GM11168 (cell line): Measurements from ENCODE around the gene C5orf34.
"Not testable (repeated sequence)": the region's sequence is repeated elsewhere in the genome, so short reads cannot be mapped to it uniquely, and the experiment has no call there.

Source experiments
- in situ Hi-C: fragments of 300-500 bp; cut with MboI; formaldehyde crosslinking; loops from one replicate; pipeline ENCODE4 v1.12.0; 2022; ENCODE audit warnings: low sequenced_read_pairs; ENCODE audit not compliant: unreplicated experiment

Gene C5orf34

DNA sequence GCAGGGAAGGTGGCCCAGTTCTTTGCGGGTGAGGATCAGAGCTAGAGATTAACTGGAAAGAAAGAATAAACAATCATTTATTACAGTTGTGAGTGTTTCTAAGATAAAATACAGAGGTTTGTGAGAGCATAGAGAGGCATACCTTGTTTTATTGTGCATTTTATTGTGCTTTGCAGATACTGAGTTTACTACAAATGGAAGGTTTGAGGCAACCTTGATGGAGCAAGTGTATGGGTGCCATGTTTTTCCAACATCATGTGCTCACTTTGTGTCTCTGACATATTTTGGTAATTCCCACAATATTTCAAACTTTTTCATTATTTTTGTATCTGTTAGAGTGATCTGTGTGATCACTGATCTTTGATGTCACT is 715 bp upstream of the C5orf34 start:
- in situ Hi-C loops = no loop called here

- in situ Hi-C loops = no loop called here
Measured at GRCh38 chr5:43514471-43514815, 505 bp downstream of the C5orf34 start.

DNA sequence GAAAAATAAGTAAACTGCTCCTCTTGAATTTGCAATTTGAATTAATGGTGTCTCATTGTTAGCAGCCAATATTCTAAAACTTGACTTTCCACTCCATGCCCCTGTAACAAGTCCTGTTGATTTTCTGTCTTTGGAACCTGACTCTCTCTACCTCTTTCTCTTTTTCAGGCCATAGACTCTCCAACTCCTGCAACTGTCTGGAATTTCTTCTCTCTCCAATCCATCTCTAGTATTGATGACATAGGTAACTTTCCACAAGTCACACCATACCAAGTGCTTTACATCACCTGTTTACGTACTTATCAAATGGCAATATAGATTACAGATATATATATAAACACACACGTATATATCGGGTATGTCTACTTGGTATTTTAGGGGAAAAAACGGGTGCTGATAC is 923 bp downstream of the C5orf34 start:
- in situ Hi-C loops = no loop called here

DNA sequence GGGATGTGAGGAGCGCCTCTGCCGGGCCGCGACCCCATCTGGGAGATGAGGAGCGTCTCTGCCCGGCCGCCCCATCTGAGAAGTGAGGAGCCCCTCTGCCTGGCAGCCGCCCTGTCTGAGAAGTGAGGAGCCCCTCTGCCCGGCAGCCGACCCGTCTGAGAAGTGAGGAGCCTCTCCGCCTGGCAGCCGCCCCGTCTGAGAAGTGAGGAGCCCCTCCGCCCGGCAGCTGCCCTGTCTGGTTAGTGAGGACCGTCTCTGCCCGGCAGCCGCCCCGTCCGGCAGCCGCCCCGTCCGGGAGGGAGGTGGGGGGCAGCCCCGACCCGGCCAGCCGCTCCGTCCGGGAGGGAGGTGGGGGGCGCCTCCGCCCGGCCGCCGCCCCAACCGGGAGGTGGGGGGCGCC is 3.9 kb downstream of the C5orf34 start:
- in situ Hi-C loops = not testable (repeated sequence)

GRCh38 chr5:43498581-43498980 is 16.4 kb downstream of the C5orf34 start:
- in situ Hi-C loops = no loop called here

DNA sequence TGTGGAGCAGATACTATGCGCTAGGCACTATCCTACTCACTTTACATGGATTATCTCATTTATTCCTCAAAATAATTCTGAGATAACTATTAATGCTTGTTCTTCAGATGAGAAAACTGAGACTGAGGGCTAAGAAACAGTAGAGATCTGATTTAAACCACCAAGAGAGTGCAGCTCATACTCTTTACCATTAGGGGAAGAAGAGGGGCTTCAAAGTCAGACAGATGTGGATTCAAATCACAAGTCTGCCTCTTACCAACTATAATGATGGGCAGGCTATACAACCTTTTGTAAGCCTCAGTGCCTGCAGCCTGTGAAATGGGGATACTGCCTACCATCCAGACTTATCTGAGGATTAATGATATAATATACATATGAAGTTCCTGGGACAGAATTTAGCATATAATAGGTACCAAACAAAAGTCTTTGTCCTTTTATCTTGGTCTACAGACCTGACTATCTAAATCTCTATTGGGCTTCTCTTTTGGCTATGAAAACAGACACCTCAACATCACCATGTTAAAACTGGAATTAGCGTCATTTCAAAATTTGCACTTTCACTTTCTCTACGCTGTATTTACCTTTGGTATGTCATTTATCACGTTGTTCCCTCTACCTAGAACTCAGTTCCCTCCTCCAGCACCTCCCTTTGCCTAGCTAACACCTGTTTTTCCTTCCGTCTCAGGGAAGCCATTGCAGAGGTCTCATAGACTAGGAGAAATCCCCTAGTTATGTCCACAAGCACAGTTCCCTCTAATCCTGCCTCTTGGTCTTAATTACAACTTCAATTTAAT is 17.4 kb downstream of the C5orf34 start:
- in situ Hi-C loops = no loop called here

GRCh38 chr5:43491326-43491725 is 23.6 kb downstream of the C5orf34 start:
- in situ Hi-C loops = no loop called here

- in situ Hi-C loops = no loop called here
Measured at GRCh38 chr5:43486353-43486752, 28.6 kb downstream of the C5orf34 start.

- in situ Hi-C loops = no loop called here
Measured at GRCh38 chr5:43485406-43485805, 29.5 kb downstream of the C5orf34 start.

- in situ Hi-C loops = no loop called here
Measured at GRCh38 chr5:43484106-43484849, 30.7 kb downstream of the C5orf34 start.

DNA sequence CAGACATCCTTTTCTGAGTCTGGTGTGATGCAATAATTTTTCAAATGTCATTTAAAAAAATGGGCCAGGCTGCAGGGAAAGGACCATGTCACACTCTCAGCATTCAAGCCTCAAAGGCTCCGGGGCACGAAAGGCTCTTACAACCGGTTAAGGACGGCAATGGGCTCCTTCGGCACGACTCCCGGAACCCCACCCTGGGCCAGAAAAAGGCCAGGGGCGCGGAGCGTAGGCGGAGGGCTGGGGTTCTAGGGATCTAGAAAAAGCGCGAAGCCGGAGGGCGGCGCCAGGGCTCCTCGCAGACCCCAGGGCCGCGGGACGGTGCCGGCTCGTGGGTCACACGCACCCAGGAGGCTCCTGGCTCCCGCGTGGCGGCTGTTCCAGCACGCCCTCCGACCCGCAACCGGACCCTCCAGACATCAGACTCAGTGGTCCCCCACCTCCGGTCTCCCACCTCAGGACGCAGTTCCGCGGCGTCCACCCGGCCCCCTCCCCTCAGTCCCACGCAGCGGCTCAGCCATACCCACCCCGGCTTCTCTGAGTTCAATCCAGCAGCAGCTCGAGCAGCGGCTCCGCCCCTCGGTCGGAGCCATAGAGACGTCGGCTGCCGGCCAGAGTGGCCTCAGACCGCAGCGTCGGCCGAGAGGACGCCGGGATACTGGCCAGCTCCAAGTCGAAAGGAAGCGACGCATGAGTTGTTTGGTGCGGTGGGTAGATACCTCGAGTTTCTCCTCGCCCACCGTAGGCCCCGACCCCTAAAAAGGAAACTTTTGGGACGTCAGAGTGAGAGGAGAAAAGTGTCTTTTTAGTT is 31.4 kb downstream of the C5orf34 start, which contains the start of gene TMEM267:
TMEM267 (minus strand) TSS at position 568 of the 808 bp plus-strand sequence. CDS start 29,896 bp downstream, outside the sequence.
- in situ Hi-C loops = no loop called here

DNA sequence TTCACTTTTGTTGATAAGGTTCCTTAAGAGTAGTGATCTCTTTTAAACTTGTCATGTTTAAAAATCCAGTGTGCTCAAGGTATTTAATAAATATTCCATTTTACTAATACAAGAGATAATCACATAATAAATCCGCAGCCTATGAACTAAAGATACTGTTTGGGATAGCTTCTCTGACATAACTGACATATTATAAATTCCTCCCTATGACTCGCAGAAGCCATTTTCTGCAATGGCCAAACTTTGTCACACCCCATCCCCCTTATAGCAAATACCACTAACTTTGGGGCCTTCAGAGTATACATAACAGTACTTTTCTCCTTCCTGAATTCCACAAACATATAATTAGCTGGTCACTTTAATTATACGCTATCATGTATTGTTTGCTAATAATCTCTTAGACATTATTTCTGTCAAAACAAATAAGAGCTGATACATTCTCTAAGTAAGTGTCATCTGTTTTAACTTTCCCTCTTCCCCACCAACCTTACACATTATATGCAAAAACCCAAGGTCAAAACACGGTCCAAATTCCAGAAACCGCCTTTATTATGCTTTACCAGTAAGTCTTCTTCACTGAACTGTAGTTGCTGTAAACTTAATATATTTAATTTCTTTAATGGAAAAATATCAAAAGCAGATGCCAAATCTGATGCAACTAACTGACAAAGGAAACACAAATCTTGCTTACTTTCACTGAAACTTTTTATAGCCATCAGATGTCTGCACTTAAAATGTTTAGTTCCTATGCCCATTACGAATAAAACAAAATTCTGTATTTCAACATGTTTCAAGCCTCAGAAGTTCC is 32.3 kb downstream of the C5orf34 start:
- in situ Hi-C loops = no loop called here

DNA sequence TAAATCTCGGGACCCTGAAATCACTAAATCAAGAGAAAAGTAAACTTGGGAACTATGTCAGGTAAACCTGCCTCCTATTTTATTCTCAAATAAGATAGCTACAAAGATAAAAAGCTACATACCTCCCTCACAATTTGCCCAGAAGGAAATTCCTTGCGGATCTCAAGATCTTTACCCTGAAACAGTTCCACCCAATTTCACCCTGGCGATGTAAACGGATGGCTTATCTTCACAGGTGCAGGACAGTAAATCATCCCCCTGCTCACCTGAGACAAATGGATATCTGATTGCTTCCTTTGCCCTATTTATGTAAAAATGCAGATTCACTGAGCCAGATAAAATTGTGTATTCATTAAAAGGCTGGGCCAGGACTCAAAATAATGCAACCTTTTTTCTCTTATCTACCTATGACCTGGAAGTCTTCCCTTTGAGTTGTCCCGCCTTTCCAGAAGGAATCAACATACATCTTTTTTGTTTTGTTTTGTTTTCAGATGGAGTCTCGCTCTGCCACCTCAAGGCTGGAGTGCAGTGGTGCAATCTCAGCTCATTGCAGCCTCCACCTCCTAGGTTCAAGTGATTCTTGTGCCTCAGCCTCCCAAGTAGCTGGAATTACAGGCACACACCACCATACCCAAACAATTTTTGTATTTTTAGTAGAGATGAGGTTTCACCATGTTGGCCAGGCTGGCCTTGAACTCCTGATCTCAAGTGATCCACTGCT is 45.1 kb downstream of the C5orf34 start:
- in situ Hi-C loops = no loop called here

DNA sequence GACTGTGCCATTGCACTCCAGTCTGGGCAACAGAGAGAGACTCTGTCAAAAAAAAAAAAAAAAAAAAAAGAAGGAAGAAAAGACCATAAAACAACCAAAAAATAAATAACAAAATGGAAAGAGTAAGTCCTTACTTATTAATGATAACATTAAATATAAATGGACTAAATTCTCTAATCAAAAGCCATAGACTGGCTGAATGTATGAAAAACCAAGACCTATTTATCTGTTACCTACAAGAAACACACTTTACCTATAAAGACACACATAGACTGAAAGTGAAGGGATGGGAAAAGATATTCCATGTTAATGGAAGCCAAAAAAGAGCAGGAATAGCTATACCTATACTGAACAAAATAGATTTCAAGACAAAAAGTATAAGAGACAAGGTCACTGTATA is 47.8 kb downstream of the C5orf34 start:
- in situ Hi-C loops = no loop called here

DNA sequence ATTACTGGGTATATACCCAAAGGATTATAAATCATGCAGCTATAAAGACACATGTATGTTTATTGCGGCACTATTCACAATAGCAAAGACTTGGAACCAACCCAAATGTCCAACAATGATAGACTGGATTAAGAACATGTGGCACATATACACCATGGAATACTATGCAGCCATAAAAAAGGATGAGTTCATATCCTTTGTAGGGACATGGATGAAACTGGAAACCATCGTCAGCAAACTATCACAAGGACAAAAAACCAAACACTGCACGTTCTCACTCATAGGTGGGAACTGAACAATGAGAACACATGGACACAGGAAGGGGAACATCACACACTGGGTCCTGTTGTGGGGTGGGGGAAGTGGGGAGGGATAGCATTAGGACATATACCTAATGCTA is 49.5 kb downstream of the C5orf34 start:
- in situ Hi-C loops = not testable (repeated sequence)

DNA sequence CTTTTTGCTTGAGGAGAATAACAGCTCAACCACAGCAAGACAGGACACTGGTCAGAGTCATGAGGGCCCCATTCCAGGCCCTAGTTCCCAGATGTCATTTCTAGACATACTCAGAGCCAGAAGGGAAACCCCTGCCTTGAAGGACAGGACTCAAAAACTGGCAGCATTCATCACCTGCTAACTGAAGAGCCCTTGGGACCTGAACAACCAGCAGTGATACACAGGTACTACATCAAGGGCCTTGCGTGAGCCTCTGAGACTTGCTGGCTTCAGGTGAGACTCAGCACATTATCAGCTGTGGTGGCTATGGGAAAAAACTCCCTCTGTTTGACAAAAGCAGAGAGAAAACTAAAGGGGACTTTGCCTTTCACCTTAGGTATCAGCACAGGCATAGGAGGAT is 53.9 kb downstream of the C5orf34 start:
- in situ Hi-C loops = no loop called here

DNA sequence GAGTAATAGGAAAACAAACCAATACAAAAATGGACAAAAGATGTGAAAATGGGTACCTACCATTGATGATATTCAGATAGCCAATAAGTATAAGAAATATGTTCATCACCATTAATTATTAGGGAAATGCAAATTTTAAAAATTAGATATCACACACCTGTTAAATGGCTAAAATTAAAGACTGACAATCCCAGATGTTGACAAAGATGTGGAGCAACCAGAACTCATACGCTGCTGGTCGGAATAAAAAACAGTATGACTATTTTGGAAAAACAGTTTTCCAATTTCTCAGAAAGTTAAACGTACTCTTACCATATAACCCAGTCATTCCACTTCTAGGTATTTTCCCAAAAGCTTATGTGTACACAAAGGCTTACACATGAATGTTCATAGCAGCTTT is 58.4 kb downstream of the C5orf34 start:
- in situ Hi-C loops = no loop called here

- in situ Hi-C loops = not testable (repeated sequence)
Measured at GRCh38 chr5:43441575-43441974, 73.4 kb downstream of the C5orf34 start.

- in situ Hi-C loops = no loop called here
Measured at GRCh38 chr5:43437062-43437660, 77.8 kb downstream of the C5orf34 start.
